Measurements from ENCODE around the gene SCD5.

SCD5 gene

DNA sequence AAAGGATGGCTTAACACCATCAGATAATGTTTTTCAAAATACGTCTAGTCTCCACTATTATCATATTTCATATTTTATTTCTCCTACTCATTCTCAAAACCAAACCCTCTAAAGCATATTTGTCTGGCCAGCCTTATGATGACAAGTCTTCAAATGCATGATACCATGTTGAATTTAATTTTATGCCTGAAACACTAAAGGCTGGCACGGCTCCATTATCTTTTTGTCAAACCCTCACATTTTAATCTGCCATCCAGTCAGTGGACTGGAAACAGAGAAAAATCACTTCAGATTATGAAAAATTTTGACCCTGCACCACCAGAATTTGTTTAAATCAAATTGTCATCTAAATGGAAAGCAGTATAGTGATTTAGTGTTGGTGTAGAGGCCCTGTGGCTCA, 42.9 kb downstream of the SCD5 start:
- no peaks in the 10 kb centered on the region for H3K27me3 Mint-ChIP-seq (ENCODE audit: low read depth)
- no peaks in the 10 kb centered on the region for H3K36me3 Mint-ChIP-seq (ENCODE audit: low read depth)
- peaks cover 60% of the 10 kb centered on the region for H3K4me1 Mint-ChIP-seq
- TF ChIP-seq, protein P1, sequence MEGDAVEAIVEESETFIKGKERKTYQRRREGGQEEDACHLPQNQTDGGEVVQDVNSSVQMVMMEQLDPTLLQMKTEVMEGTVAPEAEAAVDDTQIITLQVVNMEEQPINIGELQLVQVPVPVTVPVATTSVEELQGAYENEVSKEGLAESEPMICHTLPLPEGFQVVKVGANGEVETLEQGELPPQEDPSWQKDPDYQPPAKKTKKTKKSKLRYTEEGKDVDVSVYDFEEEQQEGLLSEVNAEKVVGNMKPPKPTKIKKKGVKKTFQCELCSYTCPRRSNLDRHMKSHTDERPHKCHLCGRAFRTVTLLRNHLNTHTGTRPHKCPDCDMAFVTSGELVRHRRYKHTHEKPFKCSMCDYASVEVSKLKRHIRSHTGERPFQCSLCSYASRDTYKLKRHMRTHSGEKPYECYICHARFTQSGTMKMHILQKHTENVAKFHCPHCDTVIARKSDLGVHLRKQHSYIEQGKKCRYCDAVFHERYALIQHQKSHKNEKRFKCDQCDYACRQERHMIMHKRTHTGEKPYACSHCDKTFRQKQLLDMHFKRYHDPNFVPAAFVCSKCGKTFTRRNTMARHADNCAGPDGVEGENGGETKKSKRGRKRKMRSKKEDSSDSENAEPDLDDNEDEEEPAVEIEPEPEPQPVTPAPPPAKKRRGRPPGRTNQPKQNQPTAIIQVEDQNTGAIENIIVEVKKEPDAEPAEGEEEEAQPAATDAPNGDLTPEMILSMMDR (IDR thresholded peaks at IDR 0.05; ENCODE audit: unreplicated experiment in 3 of 3) = no peak
- H3K9me3 Mint-ChIP-seq = no peaks in the 10 kb centered on the region
- peak overlapping the region; percentile 19 to 91 (median 23) for H3K27ac Mint-ChIP-seq
- H3K4me3 Mint-ChIP-seq = no peak overlapping the region

DNA sequence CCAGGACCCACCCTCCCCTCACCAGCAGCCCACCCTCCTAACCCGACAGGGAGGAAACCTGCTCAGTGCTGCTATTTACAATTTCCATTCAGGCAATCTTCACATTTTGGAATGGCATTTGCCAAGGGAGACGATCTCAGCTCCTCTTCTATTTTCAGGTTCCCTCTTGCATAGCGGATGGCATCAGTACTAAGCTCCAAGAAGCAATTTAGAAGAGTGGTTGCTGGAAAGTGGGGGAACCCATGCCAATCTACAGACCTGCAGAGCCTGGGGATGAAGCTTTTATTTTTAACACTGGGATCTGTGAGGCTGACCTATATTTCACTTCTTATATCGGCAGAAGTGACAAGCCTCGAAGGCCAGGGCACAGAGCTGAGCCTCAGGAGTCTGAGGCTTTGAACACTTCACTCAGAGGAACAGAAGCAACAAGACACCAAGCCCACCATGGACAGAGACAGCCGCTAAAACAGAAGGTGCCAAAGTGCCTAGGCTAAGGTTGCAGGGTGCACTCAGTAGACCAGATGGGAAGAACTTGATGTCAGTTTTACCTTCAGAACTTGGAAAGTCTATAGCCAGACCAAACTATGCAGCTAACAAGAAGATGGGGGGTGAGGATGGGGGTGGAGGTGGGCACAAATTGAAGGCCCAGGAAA, 44.0 kb downstream of the SCD5 start:
- TF ChIP-seq, protein P1 (IDR thresholded peaks at IDR 0.05; ENCODE audit: unreplicated experiment in 3 of 3) = no peak
- H3K27me3 Mint-ChIP-seq (ENCODE audit: low read depth) = no peaks in the 10 kb centered on the region
- peak overlapping the region; percentile 70 to 91 (median 89) for H3K27ac Mint-ChIP-seq
- no peaks in the 10 kb centered on the region for H3K9me3 Mint-ChIP-seq
- no peak overlapping the region for H3K4me3 Mint-ChIP-seq
- peaks cover 62% of the 10 kb centered on the region for H3K4me1 Mint-ChIP-seq
- no peaks in the 10 kb centered on the region for H3K36me3 Mint-ChIP-seq (ENCODE audit: low read depth)

DNA sequence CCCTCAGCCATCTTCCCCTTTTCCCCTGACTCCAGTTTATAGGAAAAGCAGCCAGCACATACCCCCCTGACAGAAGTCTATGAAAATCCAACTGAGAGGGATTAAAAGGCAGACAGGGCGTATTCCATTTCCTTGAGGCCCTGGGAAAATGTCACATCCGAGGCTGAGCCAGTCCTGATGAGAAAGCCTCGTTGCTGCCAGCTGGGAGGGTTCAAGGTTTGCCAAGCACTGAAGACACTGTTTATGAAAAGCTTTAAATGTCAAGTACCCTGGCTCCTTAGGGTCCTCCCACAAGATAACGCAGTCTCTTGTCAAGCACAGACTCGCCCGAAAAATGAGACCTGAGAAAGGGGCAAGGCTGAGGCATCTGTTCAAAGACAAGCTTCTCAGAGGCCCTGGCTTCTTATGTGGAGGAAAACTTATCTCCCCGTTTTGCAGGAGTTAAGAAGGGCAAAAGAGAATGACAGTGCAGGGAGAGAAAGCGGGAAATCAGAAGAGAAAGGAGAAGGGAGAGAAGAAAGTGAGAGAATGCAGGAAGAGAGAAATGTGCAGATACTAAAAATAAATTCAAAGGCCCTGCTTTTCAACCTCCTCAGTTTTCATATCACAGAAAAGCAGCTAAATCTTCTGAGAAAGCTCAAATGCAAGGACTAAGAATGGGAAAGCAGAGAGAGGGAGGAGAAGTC, 44.7 kb downstream of the SCD5 start:
- Mint-ChIP-seq H3K9me3 (no peaks in the 10 kb centered on the region), H3K4me3 (peak overlapping the region in 2 of 3 experiments; percentile 11 to 18), H3K36me3 (ENCODE audit: low read depth) (no peaks in the 10 kb centered on the region), H3K4me1 (peaks cover 57% of the 10 kb centered on the region), H3K27ac (peak overlapping the region; percentile 89 to 94 (median 91)), H3K27me3 (ENCODE audit: low read depth) (no peaks in the 10 kb centered on the region)
- TF ChIP-seq, protein P1 (IDR thresholded peaks at IDR 0.05; ENCODE audit: unreplicated experiment in 3 of 3) = no peak

DNA sequence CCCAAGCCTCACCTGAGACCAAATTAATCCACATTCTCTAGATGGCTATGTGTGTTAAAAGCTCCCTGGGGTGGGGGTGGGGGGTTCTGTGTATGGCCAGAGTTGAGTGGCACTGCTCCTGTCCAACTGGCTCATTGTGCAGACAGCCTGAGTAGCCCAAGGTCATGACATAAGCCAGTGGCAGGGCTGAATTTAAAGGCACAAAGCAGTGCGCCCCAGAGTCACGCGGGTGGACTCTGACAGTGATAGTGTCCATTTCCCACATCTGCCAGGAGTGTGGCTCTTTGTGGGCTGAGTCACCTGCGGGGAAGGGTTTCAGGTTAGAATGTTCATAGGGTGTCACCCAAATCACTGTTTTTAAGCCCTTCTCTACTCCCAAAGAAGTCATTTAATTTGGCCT, 45.4 kb downstream of the SCD5 start:
- Mint-ChIP-seq H3K27me3 (ENCODE audit: low read depth) (no peaks in the 10 kb centered on the region), H3K36me3 (ENCODE audit: low read depth) (no peaks in the 10 kb centered on the region), H3K9me3 (no peaks in the 10 kb centered on the region), H3K4me1 (peaks cover 62% of the 10 kb centered on the region), H3K27ac (peak overlapping the region; percentile 89 to 94 (median 91)), H3K4me3 (no peak overlapping the region)
- TF ChIP-seq, protein P1 (IDR thresholded peaks at IDR 0.05; ENCODE audit: unreplicated experiment in 3 of 3) = no peak

DNA sequence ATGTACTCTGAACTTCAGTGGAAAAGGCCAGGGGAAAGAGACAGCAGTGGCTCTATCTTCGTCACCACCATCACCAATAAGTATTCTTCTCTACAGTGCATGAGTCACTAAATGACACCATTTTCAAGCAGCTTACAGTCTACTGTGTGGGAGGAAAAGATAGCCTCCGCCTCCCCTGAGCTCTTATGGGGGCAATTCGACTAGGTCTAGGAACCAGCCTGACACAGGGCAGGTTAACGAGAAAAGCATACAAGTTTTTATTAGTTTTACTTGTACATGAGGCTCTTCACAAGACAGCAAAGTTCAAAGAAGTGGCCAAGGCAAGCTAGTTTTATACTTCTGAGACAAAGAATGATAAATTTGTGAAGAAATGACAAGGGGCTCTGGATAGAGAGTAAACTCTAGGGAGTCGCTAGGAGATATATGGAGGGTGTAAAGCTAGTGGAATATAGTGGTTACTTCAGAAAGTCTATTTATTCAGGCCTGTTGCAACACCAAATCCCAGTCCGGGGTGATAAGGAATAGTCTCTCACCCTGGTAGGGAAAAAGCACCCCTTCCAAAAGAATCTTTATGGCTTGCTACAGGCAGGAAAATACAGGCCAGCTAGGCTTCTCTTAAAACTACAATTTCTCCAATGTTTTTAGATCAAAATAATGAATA, 49.7 kb downstream of the SCD5 start:
- H3K4me1 Mint-ChIP-seq = peaks cover 65% of the 10 kb centered on the region

More for the DNA sequence above, 49.7 kb downstream of the SCD5 start:
- peaks cover 3% of the 10 kb centered on the region for H3K27me3 Mint-ChIP-seq (ENCODE audit: low read depth)
- no peaks in the 10 kb centered on the region for H3K9me3 Mint-ChIP-seq
- H3K27ac Mint-ChIP-seq = peak overlapping the region; percentile 78 to 89 (median 86)
- H3K4me3 Mint-ChIP-seq = no peak overlapping the region
- TF ChIP-seq, protein P1 (IDR thresholded peaks at IDR 0.05; ENCODE audit: unreplicated experiment in 3 of 3) = no peak
- no peaks in the 10 kb centered on the region for H3K36me3 Mint-ChIP-seq (ENCODE audit: low read depth)
